ENCODE measurements around the gene ENSA.

DNA sequence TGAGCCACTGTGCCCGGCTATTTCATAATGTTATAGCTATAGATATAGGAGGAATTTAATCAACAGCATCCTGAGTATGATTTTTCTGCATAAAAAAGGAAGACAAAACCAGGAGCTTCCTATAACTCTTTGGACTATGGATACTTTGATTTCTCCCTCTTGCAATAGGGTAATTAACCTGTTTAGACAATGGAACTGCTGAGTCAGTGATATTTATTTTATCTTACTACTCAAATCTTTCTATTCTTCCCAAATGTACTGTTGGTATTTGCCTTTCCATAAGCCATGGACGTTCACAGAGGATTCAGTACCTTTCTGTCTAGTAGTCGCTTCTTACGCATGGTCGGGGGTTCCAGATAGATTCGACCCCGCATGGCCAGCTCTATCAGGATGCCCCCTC is 33.9 kb upstream of the ENSA start:
- TF ChIP-seq, protein P1, sequence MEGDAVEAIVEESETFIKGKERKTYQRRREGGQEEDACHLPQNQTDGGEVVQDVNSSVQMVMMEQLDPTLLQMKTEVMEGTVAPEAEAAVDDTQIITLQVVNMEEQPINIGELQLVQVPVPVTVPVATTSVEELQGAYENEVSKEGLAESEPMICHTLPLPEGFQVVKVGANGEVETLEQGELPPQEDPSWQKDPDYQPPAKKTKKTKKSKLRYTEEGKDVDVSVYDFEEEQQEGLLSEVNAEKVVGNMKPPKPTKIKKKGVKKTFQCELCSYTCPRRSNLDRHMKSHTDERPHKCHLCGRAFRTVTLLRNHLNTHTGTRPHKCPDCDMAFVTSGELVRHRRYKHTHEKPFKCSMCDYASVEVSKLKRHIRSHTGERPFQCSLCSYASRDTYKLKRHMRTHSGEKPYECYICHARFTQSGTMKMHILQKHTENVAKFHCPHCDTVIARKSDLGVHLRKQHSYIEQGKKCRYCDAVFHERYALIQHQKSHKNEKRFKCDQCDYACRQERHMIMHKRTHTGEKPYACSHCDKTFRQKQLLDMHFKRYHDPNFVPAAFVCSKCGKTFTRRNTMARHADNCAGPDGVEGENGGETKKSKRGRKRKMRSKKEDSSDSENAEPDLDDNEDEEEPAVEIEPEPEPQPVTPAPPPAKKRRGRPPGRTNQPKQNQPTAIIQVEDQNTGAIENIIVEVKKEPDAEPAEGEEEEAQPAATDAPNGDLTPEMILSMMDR (IDR thresholded peaks at IDR 0.05) = no peak
- no peak for TF ChIP-seq POLR2A (IDR thresholded peaks at IDR 0.05)

Measured in testis (tissue), 2 donors.